SHP77 (cell line): ENCODE measurements around the gene NDUFS1.
"Not testable (repeated sequence)": the region's sequence is repeated elsewhere in the genome, so short reads cannot be mapped to it uniquely, and the experiment has no call there.

Source experiments
- DNase-seq, 2 experiments: peaks; one replicate each; lab custom pipeline; 2025; lab: John Stamatoyannopoulos, UW

NDUFS1 gene

DNA sequence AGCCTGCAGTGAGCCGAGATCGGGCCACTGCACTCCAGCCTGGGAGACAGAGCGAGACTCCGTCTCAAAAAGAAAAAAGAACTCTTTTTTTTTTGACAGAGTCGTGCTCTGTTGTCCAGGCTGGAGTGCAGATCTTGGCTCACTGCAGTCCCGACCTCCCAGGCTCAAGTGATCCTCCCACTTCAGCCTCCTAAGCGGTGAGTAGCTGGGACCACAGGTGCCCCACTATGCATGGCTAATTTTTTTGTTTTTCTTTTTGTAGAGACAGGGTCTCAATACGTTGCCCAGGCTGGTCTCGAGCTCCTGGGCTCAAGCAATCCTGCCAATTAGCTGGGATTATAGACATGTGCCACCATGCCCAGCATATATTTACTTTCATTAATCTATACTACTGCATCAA is 60.8 kb downstream of the NDUFS1 start:
- DNase-seq = no peak

DNA sequence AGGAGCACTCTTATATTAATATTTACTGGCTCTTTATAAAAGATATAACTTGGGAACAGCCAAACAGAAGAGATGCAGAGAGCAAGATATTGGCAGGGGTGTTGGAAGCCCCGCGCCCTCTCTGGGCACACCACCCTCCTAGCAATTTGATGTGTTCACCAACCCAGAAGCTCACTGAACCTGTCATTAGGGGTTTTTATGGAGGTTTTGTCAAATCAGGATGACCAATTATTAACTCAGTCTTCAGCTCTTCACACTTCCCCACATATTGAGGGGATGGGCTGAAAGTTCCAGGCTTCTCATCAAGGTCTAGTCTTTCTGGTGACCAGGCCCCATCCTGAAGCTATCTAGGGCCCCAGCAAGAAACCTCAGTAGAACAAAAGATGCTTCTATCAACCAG is 62.4 kb downstream of the NDUFS1 start:
- no peak for DNase-seq

DNA sequence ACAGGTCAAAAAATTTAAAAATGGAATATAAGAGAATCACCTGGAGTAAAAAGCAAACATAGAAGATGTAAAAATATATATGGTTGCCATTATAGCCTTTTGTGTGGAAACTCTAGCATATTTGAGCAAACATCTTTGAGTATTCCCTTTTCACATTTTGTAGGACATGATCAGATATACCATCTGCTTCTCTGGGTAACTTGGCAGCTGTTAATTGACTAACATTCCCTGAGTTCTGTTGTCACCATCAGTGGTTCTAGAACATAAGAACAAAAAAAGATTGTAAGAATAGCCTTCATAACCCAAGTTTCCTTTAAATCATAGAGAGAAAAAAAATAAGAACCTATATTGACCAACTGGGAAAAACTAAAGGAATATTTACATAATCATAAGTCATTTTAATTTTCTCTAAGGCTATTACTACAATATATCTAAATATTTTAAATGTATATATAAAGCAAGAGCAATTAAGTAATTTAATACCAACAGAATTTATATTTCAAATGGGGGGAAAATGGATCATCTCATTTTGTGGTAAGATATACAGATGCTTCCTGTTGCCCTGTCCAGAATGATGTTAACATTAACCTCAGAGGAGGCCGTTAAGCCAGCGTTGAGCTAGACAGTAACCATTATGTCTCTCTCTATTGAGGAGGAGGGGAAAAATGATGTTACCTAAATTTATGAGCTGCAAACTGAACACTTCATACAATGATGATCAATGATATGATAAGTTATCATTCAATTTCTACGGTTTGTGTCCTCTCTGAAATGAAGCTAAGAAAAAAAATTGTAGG is 63.5 kb downstream of the NDUFS1 start:
- peak in 1 of 2 experiments; percentile 8 for DNase-seq

DNA sequence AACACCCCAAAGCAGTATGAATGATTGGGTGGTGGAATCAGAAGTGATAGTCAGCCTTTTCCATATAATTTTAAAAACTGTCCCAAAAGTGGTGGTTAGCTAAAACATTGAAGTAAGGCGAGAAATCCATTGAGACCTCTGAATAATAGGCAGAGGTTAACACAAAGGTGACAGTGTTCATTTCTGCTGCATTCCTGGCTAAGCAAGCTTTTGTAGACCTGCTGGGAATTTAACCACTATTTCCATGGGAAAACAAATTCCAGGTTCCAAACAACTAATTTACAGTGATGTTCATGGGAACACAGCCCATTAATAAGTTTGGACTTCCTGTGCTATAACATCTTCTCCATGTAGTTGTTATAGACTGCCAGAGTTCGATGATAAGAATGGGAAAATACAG is 66.9 kb downstream of the NDUFS1 start:
- DNase-seq = no peak

DNA sequence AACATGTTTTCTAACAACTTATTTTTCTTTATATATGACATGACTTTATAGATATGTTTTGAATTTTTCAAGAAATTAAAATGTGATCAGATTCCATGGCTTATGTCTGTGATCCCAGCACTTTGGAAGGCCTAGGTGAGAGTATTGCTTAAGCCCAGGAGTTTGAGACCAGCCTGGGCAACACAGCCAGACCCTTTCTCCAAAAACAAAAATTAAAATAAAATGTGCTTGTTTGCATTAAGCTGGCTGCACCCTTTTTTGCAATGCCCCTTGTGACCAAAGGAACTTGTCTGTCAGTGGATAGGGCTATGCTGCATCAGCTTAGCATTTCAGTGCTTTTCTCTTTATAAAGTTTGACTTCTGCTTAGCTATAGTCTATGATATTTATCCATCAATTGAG is 71.0 kb downstream of the NDUFS1 start:
- no peak for DNase-seq

DNA sequence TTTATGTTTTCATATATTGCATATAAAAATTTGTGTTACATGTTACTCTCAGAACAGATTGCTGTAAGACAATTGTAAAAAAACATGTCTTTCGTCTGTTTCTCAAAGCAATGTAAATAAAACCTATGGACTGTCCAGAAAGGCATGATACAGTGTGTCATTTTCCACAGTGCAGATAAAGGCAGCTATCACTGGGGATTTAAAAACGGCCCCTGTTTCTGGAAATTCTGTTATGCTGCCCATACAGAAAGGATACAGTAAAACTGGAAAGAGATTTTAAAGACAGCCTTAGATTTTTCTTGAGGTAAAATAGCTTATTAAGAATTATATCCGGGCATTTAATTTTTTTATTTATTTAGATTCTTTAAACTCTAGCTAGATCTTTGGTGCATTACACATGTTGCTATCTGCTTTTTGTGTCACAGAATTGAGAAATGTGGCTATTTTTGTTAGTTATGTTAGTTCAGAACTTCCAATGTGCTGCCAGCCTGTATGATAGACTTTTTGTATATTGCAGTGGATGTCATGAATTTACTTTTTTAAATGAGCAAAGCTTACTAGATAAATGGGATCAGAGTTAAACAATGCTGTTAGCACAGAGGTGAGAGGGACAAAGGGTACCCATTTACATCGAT is 72.4 kb downstream of the NDUFS1 start:
- DNase-seq = peak in 1 of 2 experiments; percentile 23

DNA sequence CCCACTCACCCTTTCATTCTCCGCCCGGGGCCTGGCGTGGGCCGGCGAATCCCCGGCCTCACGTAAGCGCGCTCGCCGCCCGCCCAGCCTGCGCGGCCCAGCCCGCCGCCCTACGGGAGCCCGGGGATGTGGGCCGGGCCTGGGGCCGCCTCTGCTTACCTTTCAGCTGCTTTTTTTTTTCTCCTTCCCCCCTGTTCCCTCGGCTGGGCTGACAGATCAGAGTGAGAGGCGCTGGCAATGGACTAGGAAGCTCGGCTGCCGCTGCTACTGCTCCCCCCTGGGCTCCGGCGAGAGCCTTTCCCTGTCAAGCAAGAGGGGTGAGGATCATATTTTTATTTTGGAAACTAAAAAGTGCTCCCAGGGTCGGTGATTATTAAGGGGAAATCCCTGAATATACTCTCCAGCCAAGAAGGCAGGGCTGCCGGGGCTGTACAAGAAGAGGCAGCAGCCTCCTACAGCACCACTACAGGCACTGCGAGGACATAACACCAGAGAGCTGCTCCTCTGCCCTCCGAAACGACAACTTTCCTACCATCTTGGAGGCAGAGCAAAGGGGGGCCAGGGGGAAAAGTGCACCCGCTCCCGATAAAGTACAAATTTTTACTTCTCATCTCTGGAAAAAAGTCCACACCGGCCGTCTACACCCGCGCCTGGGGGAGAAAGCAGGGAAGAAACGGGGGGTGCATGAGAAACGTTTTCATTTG is 73.3 kb downstream of the NDUFS1 start, which contains the start of gene INO80D:
INO80D (minus strand) TSS at position 433 of the 704 bp plus-strand sequence. CDS start 23,158 bp downstream, outside the sequence.
- peak; percentile 68 to 82 for DNase-seq

DNA sequence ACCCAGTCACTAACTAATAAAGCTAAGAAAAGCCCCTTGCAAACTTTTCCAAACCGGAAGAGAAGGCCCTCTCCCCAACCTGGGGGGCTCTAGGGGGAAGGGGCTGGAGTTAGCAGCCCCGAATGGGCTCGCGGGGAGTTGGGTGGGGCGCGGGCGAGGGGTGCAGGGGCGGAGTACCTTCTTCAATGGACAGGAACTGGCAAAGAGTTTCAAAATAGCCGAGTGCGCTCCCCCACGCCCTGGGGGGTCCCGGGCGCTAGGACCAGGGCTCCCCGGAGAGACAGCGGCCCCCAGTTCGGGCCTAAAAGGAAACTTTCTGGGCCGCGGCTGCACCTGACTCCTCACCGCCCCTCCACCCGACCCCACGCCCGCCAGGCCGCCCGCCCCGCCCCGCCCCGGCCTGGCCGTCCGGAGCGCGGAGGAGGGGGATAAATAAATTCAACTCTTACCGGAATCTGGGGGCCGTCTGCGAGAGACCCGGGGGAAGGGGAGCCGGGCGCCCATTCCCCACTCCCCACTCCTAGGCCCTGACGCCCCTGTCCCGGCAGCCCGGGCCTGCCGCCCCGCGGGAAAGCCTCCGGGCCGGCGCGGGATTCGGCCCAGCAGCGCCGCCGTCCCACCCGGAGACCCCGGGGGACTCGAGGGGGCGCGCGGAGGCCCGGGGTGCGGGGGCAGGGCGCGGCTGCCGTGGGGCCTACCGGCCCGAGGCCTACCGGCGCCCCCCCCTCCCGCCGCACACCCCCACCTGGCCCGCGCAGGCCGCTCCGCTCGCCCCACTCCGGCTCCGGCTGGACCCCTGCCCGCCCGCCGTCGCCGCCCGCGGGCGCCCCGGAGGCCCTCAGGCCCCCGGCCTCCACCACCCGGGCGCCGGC is 74.1 kb downstream of the NDUFS1 start:
- DNase-seq = peak in 1 of 2 experiments; percentile 20

DNA sequence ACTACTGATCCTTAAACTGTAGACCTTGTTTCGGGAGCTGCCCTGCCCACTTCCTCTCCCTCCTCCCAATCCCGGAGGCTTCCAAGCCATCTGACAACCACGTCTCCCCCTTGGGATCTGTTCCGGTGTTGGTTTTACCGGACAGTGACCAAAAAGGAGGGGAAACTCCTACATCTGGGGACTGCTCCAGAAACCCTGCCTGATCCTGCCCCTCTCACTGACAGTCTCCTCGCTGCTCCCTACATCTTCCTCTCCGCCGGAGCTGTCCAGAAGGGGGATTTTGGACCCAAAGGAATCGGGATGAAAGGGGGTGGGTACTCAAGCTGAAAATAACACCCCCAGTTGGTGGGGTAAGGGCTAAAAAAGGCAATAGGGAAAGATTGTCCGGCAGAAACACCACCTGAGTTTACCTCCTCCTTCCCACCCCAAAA is 74.8 kb downstream of the NDUFS1 start:
- DNase-seq = peak; percentile 10 to 35

DNA sequence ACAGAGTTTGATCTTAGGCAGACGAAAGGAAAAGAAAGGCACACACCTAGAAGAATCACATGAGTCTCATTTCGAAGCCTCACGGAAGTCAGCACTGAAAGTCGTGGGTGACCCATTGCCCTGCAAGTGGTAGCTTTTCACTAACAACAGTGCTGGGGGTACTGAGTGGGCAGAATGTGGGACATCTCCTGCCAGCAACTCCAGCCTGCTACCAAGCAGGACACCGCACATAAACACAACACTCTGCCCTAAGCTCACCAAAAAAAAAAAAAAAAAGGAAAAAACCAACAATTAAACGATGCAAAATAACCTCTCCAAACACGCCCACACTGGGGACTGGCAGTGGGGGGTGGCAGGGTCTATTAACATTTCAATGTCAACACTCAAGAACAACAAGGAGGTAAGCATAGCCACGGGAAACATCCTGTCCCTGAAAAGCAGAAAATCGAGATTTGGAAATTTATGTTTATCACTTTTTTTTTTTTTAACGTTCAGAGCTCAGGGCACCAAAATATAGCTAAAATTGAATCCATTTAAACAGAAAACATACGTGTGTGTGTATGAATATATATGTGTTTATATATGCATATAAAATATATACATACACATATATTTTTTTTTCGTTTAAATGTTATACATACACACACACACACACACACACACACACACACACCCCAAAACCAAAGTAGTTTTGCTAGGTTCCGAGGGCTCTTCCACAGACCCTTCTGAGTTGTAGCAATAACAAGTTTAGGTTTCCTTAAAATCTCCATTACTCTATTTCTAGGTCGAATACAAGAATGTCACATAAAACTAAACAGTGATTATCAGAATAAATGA is 75.4 kb downstream of the NDUFS1 start:
- DNase-seq = no peak

DNA sequence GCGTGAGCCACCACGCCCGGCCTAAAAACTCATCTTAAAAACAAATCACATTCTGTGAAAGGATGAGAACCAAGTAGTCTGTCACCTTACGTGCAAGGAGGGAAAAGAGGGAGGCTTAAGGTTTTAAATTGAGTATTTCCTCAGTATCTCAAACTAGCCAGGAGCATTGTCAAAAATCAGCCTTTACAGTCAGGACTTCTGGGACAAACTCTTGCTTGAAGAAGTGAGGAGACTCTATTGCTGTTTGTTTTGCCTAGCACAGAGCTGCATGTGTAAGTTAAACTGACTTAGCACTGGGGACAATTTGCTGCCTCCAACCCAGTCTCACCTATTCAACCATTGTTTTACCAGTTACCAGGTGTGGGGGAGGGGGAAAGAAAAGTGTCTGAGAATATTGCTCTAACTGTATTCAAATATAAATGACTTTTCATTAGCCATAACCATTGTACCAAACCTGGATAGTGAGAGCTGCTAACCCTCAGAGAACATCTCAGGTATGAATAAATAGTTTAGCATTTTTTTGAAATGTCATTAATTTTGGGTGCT is 76.9 kb downstream of the NDUFS1 start:
- no peak for DNase-seq

DNA sequence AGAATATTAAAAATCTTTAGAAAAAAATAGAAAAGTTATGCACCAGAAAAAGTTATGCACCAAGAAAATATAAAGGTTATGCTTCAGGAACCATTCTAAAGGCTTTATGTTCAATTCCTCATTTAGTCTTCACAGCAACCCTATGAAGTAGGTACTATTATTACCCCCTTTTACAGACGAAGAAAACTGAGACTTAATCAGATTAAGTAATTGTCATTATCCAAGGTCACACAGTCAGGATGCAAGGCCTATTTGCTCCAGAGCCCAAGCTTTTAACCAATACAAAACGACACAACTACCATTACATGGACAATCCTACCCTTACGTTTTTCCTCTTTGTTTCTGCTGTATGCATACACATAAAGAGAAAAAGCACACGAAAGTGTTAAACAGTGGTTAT is 78.3 kb downstream of the NDUFS1 start:
- no peak for DNase-seq

DNA sequence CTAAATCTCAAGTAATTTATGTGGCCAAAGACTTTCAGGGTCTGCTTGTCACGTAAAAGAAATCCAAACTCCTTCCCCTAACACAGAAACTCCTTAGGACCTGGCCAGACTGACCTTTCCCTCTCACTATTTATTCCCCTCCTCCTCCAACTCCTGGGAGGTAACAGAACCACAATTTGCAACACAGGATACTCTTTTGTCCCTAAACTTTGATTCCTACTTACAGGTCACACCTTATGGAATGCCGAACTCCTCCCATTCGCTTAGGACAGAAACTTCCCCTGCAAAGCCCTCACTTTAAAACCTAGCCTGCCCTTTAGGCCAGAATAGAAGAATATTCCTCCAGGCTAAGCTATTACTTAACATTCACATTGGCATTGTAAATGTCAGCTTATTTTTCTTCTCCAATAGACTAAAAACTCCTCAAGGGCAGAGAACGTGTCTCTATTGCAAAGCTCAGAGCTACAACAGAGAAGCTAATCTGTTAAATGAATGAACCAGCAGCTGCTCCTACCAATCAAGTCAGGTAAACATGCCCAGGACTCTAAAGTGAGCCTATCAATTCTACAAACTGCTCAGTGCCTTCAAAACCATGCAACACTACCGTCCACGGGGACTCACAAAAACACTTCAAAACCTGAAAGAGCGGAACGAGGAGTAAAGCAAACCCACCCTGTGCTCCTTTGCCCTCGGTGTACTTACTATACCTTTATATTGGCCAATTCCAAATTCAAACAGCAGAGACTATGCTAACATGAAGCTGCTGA is 79.4 kb downstream of the NDUFS1 start:
- DNase-seq = no peak

DNA sequence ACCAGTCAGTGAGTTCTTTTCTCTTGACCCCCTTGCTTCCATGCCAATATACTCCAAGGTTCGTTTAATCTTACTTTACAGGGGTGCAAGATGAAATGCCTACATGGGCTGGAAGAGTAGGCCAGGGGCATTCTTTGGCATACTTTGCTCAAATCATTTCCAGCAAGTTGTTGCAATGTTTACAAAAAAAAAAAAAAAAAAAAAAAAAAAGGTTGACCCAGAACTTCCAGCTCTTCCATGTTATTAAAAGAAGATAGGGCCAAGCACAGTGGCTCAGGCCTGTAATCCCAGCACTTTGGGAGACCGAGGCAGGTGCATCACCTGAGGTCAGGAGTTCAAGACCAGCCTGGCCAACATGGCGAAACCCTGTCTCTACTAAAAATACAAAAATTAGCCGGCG is 81.4 kb downstream of the NDUFS1 start:
- DNase-seq = not testable (repeated sequence)

DNA sequence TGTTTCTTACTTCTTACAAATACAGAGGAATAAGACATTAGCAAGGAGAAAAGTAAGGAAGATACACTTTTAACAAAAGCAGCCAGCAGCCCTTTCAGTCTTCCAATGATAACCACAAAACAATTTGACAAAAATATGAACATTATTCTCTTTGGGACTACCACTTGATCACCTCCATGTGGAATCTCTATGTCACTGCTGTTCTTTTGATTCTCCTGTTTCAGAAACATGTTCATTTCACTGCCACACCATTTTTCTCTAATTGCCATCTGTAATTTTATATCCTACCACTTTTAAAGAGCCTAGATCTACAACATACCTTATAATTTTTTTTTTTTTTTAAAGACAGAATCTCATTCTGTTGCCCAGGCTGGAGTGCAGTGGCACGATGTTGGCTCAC is 84.1 kb downstream of the NDUFS1 start:
- DNase-seq = no peak

DNA sequence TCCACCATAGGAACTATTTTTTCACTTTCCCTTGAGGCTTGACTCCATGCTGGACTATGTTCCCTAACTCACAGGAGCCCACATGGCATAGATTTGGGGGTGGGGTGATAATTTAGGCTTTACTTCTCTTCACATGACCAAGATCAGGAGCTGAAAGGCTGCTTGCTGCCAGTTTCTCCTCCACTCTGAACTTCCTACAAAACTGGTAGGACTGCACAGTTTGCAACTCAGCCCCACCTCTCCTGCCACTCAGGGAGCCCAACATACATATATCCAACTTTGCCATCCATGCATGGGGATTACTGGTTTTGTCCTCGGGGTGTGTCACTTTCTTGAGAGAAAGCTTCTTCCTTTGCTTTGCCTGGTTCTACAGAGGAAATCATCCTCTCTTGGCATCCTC is 87.4 kb downstream of the NDUFS1 start:
- no peak for DNase-seq

DNA sequence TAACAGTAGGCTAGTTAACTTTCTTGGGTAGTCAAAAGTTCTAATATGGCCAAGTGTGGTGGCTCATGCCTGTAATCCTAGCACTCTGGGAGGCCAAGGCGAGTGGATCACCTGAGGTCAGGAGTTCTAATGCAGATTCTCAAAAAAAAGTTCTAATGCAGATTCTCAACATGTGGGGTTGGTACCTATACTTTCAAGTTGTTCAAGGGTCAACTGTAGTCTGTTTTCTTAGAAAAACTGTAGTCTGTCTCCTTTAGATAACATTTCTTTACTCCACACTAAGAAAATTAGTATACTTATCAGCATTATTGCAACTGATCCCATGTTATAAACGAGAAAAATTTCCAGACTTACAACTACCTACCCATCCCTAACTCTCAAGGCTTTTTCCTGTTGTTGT is 89.8 kb downstream of the NDUFS1 start:
- no peak for DNase-seq

DNA sequence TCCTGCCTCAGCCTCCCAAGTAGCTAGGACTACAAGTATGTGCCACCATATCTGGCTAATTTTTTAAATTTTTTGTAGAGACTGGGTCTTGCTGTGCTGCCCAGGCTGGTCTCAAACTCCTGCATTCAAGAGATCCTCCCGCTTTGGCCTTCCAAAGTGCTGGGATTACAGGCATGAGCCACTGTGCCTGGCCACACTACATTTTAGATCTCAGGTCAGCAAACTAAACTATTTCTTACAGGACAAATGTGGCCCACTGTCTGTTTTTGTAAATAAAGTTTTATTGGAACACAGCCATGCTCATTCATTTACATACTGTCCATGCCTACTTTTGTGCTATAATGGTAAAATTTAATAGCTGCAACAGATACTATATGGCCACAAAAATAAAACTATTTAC is 91.0 kb downstream of the NDUFS1 start:
- DNase-seq = no peak
